Measurements from ENCODE around the gene EFCAB6.

EFCAB6 gene

DNA sequence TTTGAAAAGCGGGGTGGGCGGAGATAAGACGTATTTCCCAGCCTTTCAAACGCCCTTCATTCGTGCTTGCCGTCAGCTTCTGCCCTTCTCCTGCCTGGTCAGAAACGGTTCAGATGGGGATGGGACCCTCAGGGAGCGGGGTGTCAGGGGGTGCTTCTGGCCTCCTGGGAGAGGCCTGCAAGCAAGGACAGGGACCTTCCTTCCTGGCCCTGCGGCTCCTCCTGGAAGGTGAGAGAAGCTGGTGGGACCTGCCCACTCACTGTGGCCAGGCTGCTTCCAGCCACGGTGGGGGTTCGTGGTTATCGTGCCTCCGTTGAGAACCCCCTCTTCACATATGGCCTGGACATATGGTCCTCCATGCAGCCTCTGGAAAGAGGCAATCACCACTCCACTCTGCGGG is 295.7 kb downstream of the EFCAB6 start:
- no peak for FAIRE-seq
- TF ChIP-seq SPI1 (IDR thresholded peaks at IDR 0.05; ENCODE audit: low read depth, low read length), result no peak
- no peak for TF ChIP-seq TAF1 (IDR thresholded peaks at IDR 0.05; ENCODE audit: low read depth, low read length)
- no peak for TF ChIP-seq PAX5 (IDR thresholded peaks at IDR 0.05; ENCODE audit: insufficient read depth, low read length, severe bottlenecking)
- TF ChIP-seq POLR2AphosphoS5 (IDR thresholded peaks at IDR 0.05; ENCODE audit: low read depth, low read length), result no peak
- no peak for TF ChIP-seq POLR2A (IDR thresholded peaks at IDR 0.05; ENCODE audit: low read depth, low read length)
- no peak for TF ChIP-seq POU2F2 (IDR thresholded peaks at IDR 0.05; ENCODE audit: low read depth, low read length)

GRCh38 chr22:43515902-43516301 is 296.2 kb downstream of the EFCAB6 start:
- DNase-seq (ENCODE audit: insufficient read length, low spot score) (no peak), FAIRE-seq (no peak)
- TF ChIP-seq PAX5 (IDR thresholded peaks at IDR 0.05; ENCODE audit: insufficient read depth, low read length, severe bottlenecking), result no peak
- TF ChIP-seq POLR2AphosphoS5 (IDR thresholded peaks at IDR 0.05; ENCODE audit: low read depth, low read length), result no peak
- no peak for TF ChIP-seq POLR2A (IDR thresholded peaks at IDR 0.05; ENCODE audit: low read depth, low read length)
- no peak for TF ChIP-seq SPI1 (IDR thresholded peaks at IDR 0.05; ENCODE audit: low read depth, low read length)
- no peak for TF ChIP-seq POU2F2 (IDR thresholded peaks at IDR 0.05; ENCODE audit: low read depth, low read length)
- no peak for TF ChIP-seq TAF1 (IDR thresholded peaks at IDR 0.05; ENCODE audit: low read depth, low read length)

More for the DNA sequence above, 295.7 kb downstream of the EFCAB6 start:
- DNase-seq (ENCODE audit: insufficient read length, low spot score), result no peak

GRCh38 chr22:43515411-43515810 is 296.7 kb downstream of the EFCAB6 start:
- FAIRE-seq (no peak), DNase-seq (ENCODE audit: insufficient read length, low spot score) (no peak)
- TF ChIP-seq POLR2A (IDR thresholded peaks at IDR 0.05; ENCODE audit: low read depth, low read length) (no peak), SPI1 (IDR thresholded peaks at IDR 0.05; ENCODE audit: low read depth, low read length) (no peak), TAF1 (IDR thresholded peaks at IDR 0.05; ENCODE audit: low read depth, low read length) (no peak), PAX5 (IDR thresholded peaks at IDR 0.05; ENCODE audit: insufficient read depth, low read length, severe bottlenecking) (no peak), POU2F2 (IDR thresholded peaks at IDR 0.05; ENCODE audit: low read depth, low read length) (no peak), POLR2AphosphoS5 (IDR thresholded peaks at IDR 0.05; ENCODE audit: low read depth, low read length) (no peak)

GRCh38 chr22:43514476-43515157 is 297.5 kb downstream of the EFCAB6 start:
- TF ChIP-seq PAX5 (IDR thresholded peaks at IDR 0.05; ENCODE audit: insufficient read depth, low read length, severe bottlenecking) (no peak), POLR2AphosphoS5 (IDR thresholded peaks at IDR 0.05; ENCODE audit: low read depth, low read length) (no peak), POLR2A (IDR thresholded peaks at IDR 0.05; ENCODE audit: low read depth, low read length) (no peak), TAF1 (IDR thresholded peaks at IDR 0.05; ENCODE audit: low read depth, low read length) (no peak)
- FAIRE-seq, result no peak

GRCh38 chr22:43512279-43512678 is 299.8 kb downstream of the EFCAB6 start:
- DNase-seq (ENCODE audit: insufficient read length, low spot score) (no peak), FAIRE-seq (no peak)
- TF ChIP-seq SPI1 (IDR thresholded peaks at IDR 0.05; ENCODE audit: low read depth, low read length), result no peak
- no peak for TF ChIP-seq PAX5 (IDR thresholded peaks at IDR 0.05; ENCODE audit: insufficient read depth, low read length, severe bottlenecking)
- TF ChIP-seq POLR2A (IDR thresholded peaks at IDR 0.05; ENCODE audit: low read depth, low read length), result no peak
- TF ChIP-seq POLR2AphosphoS5 (IDR thresholded peaks at IDR 0.05; ENCODE audit: low read depth, low read length), result no peak
- no peak for TF ChIP-seq POU2F2 (IDR thresholded peaks at IDR 0.05; ENCODE audit: low read depth, low read length)

More at GRCh38 chr22:43514476-43515157, 297.5 kb downstream of the EFCAB6 start:
- DNase-seq (ENCODE audit: insufficient read length, low spot score), result no peak

DNA sequence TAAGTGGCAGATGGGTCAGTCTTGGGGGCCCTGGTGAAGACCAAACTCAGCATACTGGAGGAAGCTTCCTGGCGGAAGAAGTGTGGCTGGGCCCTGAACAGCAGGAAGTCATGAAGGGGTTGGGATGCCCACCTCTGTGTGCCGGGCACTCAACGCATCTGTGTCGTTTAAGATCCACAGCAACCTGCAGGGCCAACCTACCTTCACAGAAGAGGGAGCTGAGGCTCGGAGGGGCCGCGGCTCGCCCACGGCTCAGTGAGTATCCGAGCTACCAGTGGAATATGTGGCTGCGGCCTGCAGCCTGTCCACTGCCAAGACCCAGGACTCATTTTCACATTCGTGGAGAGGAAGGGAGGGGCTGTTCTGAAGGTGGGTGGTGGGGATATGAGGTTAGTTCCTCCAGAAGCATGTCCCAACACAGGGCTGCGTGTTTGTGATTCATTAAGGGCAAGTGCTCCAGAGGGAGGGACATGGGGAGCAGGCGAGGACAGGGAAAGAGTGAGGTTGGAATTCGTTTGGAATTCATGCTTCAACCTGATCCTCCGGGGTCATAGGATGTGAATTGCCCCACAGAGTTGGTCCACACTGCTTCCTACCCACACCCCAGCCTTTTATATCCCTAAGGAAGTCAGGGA is 300.7 kb downstream of the EFCAB6 start:
- DNase-seq (ENCODE audit: insufficient read length, low spot score) (no peak), FAIRE-seq (no peak)
- no peak for TF ChIP-seq POLR2AphosphoS5 (IDR thresholded peaks at IDR 0.05; ENCODE audit: low read depth, low read length)
- TF ChIP-seq POLR2A (IDR thresholded peaks at IDR 0.05; ENCODE audit: low read depth, low read length), result no peak
- TF ChIP-seq POU2F2 (IDR thresholded peaks at IDR 0.05; ENCODE audit: low read depth, low read length), result no peak
- no peak for TF ChIP-seq TAF1 (IDR thresholded peaks at IDR 0.05; ENCODE audit: low read depth, low read length)
- TF ChIP-seq PAX5 (IDR thresholded peaks at IDR 0.05; ENCODE audit: insufficient read depth, low read length, severe bottlenecking), result no peak
- no peak for TF ChIP-seq SPI1 (IDR thresholded peaks at IDR 0.05; ENCODE audit: low read depth, low read length)

GRCh38 chr22:43510281-43511070 is 301.6 kb downstream of the EFCAB6 start:
- DNase-seq (ENCODE audit: insufficient read length, low spot score) (no peak), FAIRE-seq (no peak)
- TF ChIP-seq TAF1 (IDR thresholded peaks at IDR 0.05; ENCODE audit: low read depth, low read length) (no peak), SPI1 (IDR thresholded peaks at IDR 0.05; ENCODE audit: low read depth, low read length) (no peak), POU2F2 (IDR thresholded peaks at IDR 0.05; ENCODE audit: low read depth, low read length) (no peak), POLR2AphosphoS5 (IDR thresholded peaks at IDR 0.05; ENCODE audit: low read depth, low read length) (no peak), PAX5 (IDR thresholded peaks at IDR 0.05; ENCODE audit: insufficient read depth, low read length, severe bottlenecking) (no peak), POLR2A (IDR thresholded peaks at IDR 0.05; ENCODE audit: low read depth, low read length) (no peak)

DNA sequence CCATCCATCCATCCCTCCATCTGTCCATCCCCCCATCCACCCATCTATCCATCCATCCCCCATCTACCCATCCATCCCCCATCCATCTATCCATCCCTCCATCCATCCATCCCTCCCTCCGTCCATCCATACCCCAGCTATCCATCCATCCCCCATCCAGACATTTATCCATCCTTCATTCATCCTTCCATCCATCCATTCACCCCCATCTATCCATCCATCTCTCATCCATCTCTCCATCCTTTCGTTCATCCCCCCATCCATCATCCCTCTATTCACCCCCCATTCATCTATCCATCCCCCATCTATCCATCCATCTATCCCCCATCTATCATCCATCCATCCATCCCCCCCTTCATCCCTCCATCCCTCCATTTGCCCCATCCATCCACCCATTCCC is 302.8 kb downstream of the EFCAB6 start:
- no peak for TF ChIP-seq POU2F2 (IDR thresholded peaks at IDR 0.05; ENCODE audit: low read depth, low read length)
- FAIRE-seq, result no peak
- DNase-seq (ENCODE audit: insufficient read length, low spot score), result no peak

- DNase-seq (ENCODE audit: insufficient read length, low spot score) (no peak), FAIRE-seq (no peak)
- TF ChIP-seq PAX5 (IDR thresholded peaks at IDR 0.05; ENCODE audit: insufficient read depth, low read length, severe bottlenecking) (no peak), POU2F2 (IDR thresholded peaks at IDR 0.05; ENCODE audit: low read depth, low read length) (no peak), TAF1 (IDR thresholded peaks at IDR 0.05; ENCODE audit: low read depth, low read length) (no peak)
These were observed 303.6 kb downstream of the EFCAB6 start for GRCh38 chr22:43508489-43508888.

All from GM12891 (cell line).